Stomach (tissue), 9 donors: ENCODE measurements around the gene STAT1. TPM values are rescaled to one million over a fixed set of nuclear protein-coding genes. Genes with fewer than 3 reads are reported as not detected.

Experiments used
- DNase-seq, 2 donors: peaks; one replicate each; pipeline versions ENCODE4 v3.0.0 to v3.0.0-alpha.2; 2013 to 2019
- H3K27ac ChIP-seq, 5 donors: fragments of 200-600 bp in 4 of 5; sonication (generic) in 4 of 5; one replicate each; pipeline ENCODE4 v1.5.1; 2013 to 2019; ENCODE audit warnings: mild to moderate bottlenecking in 1 of 5, moderate library complexity in 1 of 5
- H3K27me3 ChIP-seq, 3 donors: fragments of 200-600 bp; sonication (generic); one replicate each; pipeline ENCODE4 v1.5.1; 2017 to 2019; ENCODE audit warnings: mixed run types in 1 of 3
- H3K36me3 ChIP-seq, 4 donors: fragments of 200-600 bp; sonication (generic); 1 replicate in 3 of 4; 2 replicates in 1 of 4; pipeline ENCODE4 v1.5.1; 2016 to 2019
- H3K4me1 ChIP-seq, 4 donors: fragments of 200-600 bp; sonication (generic); one replicate each; pipeline ENCODE4 v1.5.1; 2016 to 2019
- H3K4me3 ChIP-seq, 4 donors: fragments of 200-600 bp; sonication (generic) in 3 of 4; one replicate each; pipeline ENCODE4 v1.5.1; 2016 to 2019; ENCODE audit warnings: mild to moderate bottlenecking in 1 of 4
- H3K9me3 ChIP-seq, 4 donors: fragments of 200-600 bp; sonication (generic); one replicate each; pipeline ENCODE4 v1.5.1; 2016 to 2019
- EP300 ChIP-seq: sonication (generic); formaldehyde crosslinking; IDR thresholded peaks from one replicate; pipeline ENCODE4 v1.6.1; 2017; ENCODE audit warnings: antibody characterized with exemption
- POLR2A ChIP-seq, 4 donors: fragments of 450-650 bp; IDR thresholded peaks; one replicate each; pipeline ENCODE4 v1.6.1; 2016; ENCODE audit warnings: antibody characterized with exemption in 4 of 4, control low read depth in 2 of 4, mild to moderate bottlenecking in 1 of 4, moderate library complexity in 1 of 4
- POLR2AphosphoS5 ChIP-seq, 3 donors: sonication (generic); formaldehyde crosslinking; IDR thresholded peaks; one replicate each; pipeline ENCODE4 v1.6.1; 2016; ENCODE audit warnings: antibody characterized with exemption in 3 of 3
- WGBS, 5 donors: extraction: QIAGEN DNeasy Blood & Tissue Kit in 3 of 5; methylation state at CpG; one replicate each; pipeline versions ENCODE4 v1.1.5 to v1.1.7; 2013 to 2018; 5-methylcytosine and 5-hydroxymethylcytosine counted together
- intact Hi-C: fragments of 100-400 bp; cut with DNase I; formaldehyde crosslinking; loops from one replicate; pipeline ENCODE4 v1.15.1; 2023; ENCODE audit warnings: low total_unique reads
- polyA plus RNA-seq, 3 donors: library from polyadenylated mRNA; stranded (reverse); fragments of 200-250 nt; gene quantifications; one replicate each; pipeline ENCODE4 v1.2.3, GENCODE V29; 2013
- total RNA-seq, 5 donors: library from RNA; depleted of rRNA; stranded (reverse); fragments of >200 nt; gene quantifications; one replicate each; pipeline versions ENCODE4 v1.1.0 to v1.2.3, GENCODE V29; 2014 to 2016
- TF ChIP-seq, protein P1 (sequence below), 7 experiments: fragments of 450-650 bp in 4 of 7; fragments of 200-600 bp in 3 of 7; sonication (generic) in 3 of 7; IDR thresholded peaks; one replicate each; pipeline ENCODE4 v1.5.1; 2016 to 2019; ENCODE audit warnings: antibody characterized with exemption in 7 of 7, control low read depth in 2 of 7, mild to moderate bottlenecking in 1 of 7
- donor health status: healthy with polysubstance abuse.
- donor health status: Bipolar disorder and iron deficiency.
- donor health status: healthy.

The STAT1 gene
- total and polyA plus RNA-seq, 8 donors: 23.2 to 289 (median 61.7) TPM

DNA sequence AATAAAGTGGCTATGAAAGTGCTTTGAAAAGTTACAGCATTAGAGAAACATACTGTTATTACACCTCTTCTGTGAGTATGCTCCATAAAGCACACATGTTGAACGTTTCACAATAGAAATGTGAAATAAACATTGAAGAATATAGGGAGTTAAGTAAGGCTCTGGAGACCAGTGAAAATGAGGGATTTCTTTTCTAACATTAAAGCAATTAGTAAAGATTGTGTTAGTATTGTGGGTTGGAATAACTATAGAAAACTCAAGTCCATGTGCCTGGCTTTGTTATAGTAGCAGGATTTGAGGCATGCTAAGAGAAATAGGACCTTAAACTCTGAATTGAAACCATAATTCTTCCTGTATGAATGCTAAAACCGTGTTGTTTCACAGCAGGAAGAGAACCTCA lies 70.3 kb downstream of the STAT1 start:
- no peak for DNase-seq
- Histone ChIP-seq H3K4me1 (peaks cover 17 to 51% (median 34%) of the 10 kb centered on the region in 4 donors), H3K36me3 (no peaks in the 10 kb centered on the region), H3K27ac (no peak overlapping the region), H3K27me3 (no peaks in the 10 kb centered on the region), H3K9me3 (no peaks in the 10 kb centered on the region), H3K4me3 (no peak overlapping the region)
- intact Hi-C loops: no loop called here
- TF ChIP-seq, protein P1, sequence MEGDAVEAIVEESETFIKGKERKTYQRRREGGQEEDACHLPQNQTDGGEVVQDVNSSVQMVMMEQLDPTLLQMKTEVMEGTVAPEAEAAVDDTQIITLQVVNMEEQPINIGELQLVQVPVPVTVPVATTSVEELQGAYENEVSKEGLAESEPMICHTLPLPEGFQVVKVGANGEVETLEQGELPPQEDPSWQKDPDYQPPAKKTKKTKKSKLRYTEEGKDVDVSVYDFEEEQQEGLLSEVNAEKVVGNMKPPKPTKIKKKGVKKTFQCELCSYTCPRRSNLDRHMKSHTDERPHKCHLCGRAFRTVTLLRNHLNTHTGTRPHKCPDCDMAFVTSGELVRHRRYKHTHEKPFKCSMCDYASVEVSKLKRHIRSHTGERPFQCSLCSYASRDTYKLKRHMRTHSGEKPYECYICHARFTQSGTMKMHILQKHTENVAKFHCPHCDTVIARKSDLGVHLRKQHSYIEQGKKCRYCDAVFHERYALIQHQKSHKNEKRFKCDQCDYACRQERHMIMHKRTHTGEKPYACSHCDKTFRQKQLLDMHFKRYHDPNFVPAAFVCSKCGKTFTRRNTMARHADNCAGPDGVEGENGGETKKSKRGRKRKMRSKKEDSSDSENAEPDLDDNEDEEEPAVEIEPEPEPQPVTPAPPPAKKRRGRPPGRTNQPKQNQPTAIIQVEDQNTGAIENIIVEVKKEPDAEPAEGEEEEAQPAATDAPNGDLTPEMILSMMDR (IDR thresholded peaks at IDR 0.05): no peak
- TF ChIP-seq POLR2A (IDR thresholded peaks at IDR 0.05) (no peak), EP300 (no peak), POLR2AphosphoS5 (IDR thresholded peaks at IDR 0.05) (no peak)
- 66 to 73% (median 70%) methylated on average over 2 of the region's 2 CpGs for WGBS, 5 donors

DNA sequence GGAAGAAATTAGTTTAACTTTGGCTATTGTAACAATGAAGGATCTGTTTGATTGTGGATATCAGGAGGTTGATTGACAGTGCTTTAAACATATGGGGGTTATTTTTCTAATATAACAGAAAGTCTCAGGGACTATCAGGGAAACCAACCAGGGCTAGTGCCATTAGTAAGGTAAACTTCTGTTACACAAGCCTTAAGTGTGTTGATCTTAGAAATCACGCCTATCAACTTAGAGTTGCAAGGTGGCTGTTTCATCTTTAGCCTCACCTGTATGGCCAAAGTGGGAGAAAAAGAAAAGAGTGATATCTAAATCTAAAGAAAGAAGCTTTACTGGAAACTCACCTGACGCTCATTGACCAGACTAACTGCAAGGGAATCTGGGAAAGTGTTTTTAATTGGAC lies 71.3 kb downstream of the STAT1 start:
- Histone ChIP-seq H3K4me3 (no peak overlapping the region), H3K27me3 (no peaks in the 10 kb centered on the region), H3K36me3 (no peaks in the 10 kb centered on the region), H3K4me1 (peaks cover 8 to 47% (median 27%) of the 10 kb centered on the region in 4 donors), H3K9me3 (no peaks in the 10 kb centered on the region), H3K27ac (no peak overlapping the region)
- DNase-seq: no peak
- WGBS, 5 donors: 55 to 78% (median 66%) methylated on average over 2 of the region's 2 CpGs
- TF ChIP-seq, protein P1 (IDR thresholded peaks at IDR 0.05): no peak
- TF ChIP-seq POLR2AphosphoS5 (IDR thresholded peaks at IDR 0.05) (no peak), EP300 (no peak), POLR2A (IDR thresholded peaks at IDR 0.05) (no peak)
- intact Hi-C loops: no loop called here

DNA sequence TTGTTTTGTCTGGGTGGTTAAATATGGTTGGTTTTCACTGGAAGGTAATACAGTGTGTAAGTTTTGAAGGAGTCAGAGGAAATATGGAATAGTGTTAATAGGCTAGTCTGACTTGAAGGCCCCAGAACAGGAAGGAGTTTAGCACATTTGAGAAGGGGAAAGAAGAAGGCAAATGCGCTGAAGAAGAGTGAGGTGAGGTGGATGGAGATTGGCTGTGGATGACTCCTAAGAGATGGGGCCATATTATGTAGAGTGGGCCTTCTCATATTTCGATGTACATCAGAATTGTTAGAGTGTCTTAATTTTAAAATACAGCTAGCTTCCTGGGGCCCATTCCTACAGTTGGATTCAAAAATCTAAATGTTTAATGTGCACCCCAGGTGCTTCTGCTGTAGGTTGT lies 72.4 kb downstream of the STAT1 start:
- TF ChIP-seq, protein P1 (IDR thresholded peaks at IDR 0.05): no peak
- TF ChIP-seq POLR2A (IDR thresholded peaks at IDR 0.05) (no peak), EP300 (no peak), POLR2AphosphoS5 (IDR thresholded peaks at IDR 0.05) (no peak)
- 93 to 100% (median 99%) methylated on average over 2 of the region's 2 CpGs for WGBS, 5 donors
- no peak for DNase-seq
- no peak overlapping the region for H3K4me3 ChIP-seq
- H3K9me3 ChIP-seq: no peaks in the 10 kb centered on the region
- no peak overlapping the region for H3K27ac ChIP-seq
- intact Hi-C loops: no loop called here
- no peaks in the 10 kb centered on the region for H3K36me3 ChIP-seq
- H3K4me1 ChIP-seq: peaks cover 0 to 36% (median 19%) of the 10 kb centered on the region in 4 donors
- no peaks in the 10 kb centered on the region for H3K27me3 ChIP-seq

DNA sequence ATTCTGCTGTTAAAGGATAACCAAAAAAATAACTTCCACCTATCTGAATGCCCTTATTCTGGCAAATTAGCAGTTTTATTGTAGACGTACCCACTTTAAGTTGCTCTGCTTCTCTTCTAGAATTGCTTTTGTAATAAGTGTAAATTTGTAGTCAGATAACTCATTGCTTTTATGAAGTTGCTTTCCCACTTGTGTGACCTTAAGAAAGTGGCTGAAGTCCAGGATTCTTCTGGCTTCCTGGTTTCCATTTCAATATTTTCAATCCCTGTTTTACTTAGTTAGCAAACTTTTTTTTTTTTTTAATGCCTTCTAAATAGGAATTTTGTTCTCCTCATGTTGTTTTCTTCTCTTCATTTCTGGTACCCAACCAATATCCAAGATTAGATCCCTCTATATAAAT lies 73.5 kb downstream of the STAT1 start:
- Histone ChIP-seq H3K27me3 (no peaks in the 10 kb centered on the region), H3K4me1 (peaks cover 0 to 31% (median 18%) of the 10 kb centered on the region in 4 donors), H3K36me3 (no peaks in the 10 kb centered on the region), H3K4me3 (no peak overlapping the region), H3K27ac (peak overlapping the region in 3 of 5 donors; percentile 5 to 40 (median 7)), H3K9me3 (no peaks in the 10 kb centered on the region)
- intact Hi-C loops: no loop called here
- peak in 1 of 2 donors; percentile 66 for DNase-seq
- TF ChIP-seq POLR2AphosphoS5 (IDR thresholded peaks at IDR 0.05) (no peak), EP300 (no peak), POLR2A (IDR thresholded peaks at IDR 0.05) (no peak)
- TF ChIP-seq, protein P1 (IDR thresholded peaks at IDR 0.05): no peak
- 19 to 42% (median 23%) methylated on average over 1 of the region's 1 CpG for WGBS, 5 donors
